Stimulated activated naive CD8-positive, alpha-beta T cell treated with anti-CD3 and anti-CD28 coated beads, Interleukin-15, Interleukin-2, amounts not matched to agents 100 ng/mL and 50 ng/mL, for 24 hours (primary cell): ENCODE data around the gene TNIK.
"Not testable (repeated sequence)": the region's sequence is repeated elsewhere in the genome, so short reads cannot be mapped to it uniquely, and the experiment has no call there.

Experiments used
- H3K27ac Mint-ChIP-seq: one replicate; pipeline ENCODE4 v1.8.0; 2021; ENCODE audit warnings: mild to moderate bottlenecking, mixed read lengths
- H3K27me3 Mint-ChIP-seq: one replicate; pipeline ENCODE4 v1.8.0; 2021; ENCODE audit warnings: mixed read lengths
- H3K36me3 Mint-ChIP-seq: one replicate; pipeline ENCODE4 v1.8.0; 2021; ENCODE audit warnings: low read depth, mixed read lengths
- H3K4me1 Mint-ChIP-seq: one replicate; pipeline ENCODE4 v1.8.0; 2021; ENCODE audit warnings: low read depth, mixed read lengths
- H3K4me3 Mint-ChIP-seq: one replicate; pipeline ENCODE4 v1.8.0; 2021; ENCODE audit warnings: mild to moderate bottlenecking, mixed read lengths
- H3K9me3 Mint-ChIP-seq: one replicate; pipeline ENCODE4 v1.8.0; 2021; ENCODE audit warnings: mixed read lengths

TNIK gene

GRCh38 chr3:171382347-171382746, 77.9 kb downstream of the TNIK start:
- peaks cover 37% of the 10 kb centered on the region for H3K4me1 Mint-ChIP-seq

GRCh38 chr3:171380711-171381425, 79.3 kb downstream of the TNIK start:
- Mint-ChIP-seq H3K27me3 (no peaks in the 10 kb centered on the region), H3K4me1 (peaks cover 34% of the 10 kb centered on the region), H3K4me3 (no peak overlapping the region), H3K27ac (no peak overlapping the region), H3K9me3 (no peaks in the 10 kb centered on the region), H3K36me3 (no peaks in the 10 kb centered on the region)

More at GRCh38 chr3:171382347-171382746, 77.9 kb downstream of the TNIK start:
- not testable (repeated sequence) for H3K4me3 Mint-ChIP-seq, H3K27ac Mint-ChIP-seq, H3K36me3 Mint-ChIP-seq, H3K9me3 Mint-ChIP-seq, H3K27me3 Mint-ChIP-seq

GRCh38 chr3:171379961-171380483, 80.2 kb downstream of the TNIK start:
- H3K9me3 Mint-ChIP-seq: no peaks in the 10 kb centered on the region
- no peaks in the 10 kb centered on the region for H3K36me3 Mint-ChIP-seq
- H3K4me1 Mint-ChIP-seq: peaks cover 30% of the 10 kb centered on the region
- no peak overlapping the region for H3K27ac Mint-ChIP-seq
- no peak overlapping the region for H3K4me3 Mint-ChIP-seq
- no peaks in the 10 kb centered on the region for H3K27me3 Mint-ChIP-seq

GRCh38 chr3:171379281-171379680, 80.9 kb downstream of the TNIK start:
- Mint-ChIP-seq H3K27ac (no peak overlapping the region), H3K27me3 (no peaks in the 10 kb centered on the region), H3K36me3 (no peaks in the 10 kb centered on the region), H3K9me3 (no peaks in the 10 kb centered on the region), H3K4me3 (no peak overlapping the region), H3K4me1 (peaks cover 23% of the 10 kb centered on the region)

- Mint-ChIP-seq H3K4me3 (no peak overlapping the region), H3K9me3 (no peaks in the 10 kb centered on the region), H3K27ac (no peak overlapping the region), H3K27me3 (no peaks in the 10 kb centered on the region), H3K4me1 (peaks cover 16% of the 10 kb centered on the region), H3K36me3 (no peaks in the 10 kb centered on the region)
These were observed 81.6 kb downstream of the TNIK start for GRCh38 chr3:171378586-171378985.

GRCh38 chr3:171377859-171378258, 82.3 kb downstream of the TNIK start:
- Mint-ChIP-seq H3K4me3 (no peak overlapping the region), H3K27ac (no peak overlapping the region), H3K27me3 (no peaks in the 10 kb centered on the region), H3K36me3 (no peaks in the 10 kb centered on the region), H3K4me1 (peaks cover 10% of the 10 kb centered on the region), H3K9me3 (no peaks in the 10 kb centered on the region)

GRCh38 chr3:171376596-171376947, 83.6 kb downstream of the TNIK start:
- Mint-ChIP-seq H3K36me3 (no peaks in the 10 kb centered on the region), H3K27ac (no peak overlapping the region), H3K27me3 (no peaks in the 10 kb centered on the region), H3K4me3 (no peak overlapping the region), H3K9me3 (no peaks in the 10 kb centered on the region), H3K4me1 (peaks cover 13% of the 10 kb centered on the region)

- H3K27me3 Mint-ChIP-seq: no peaks in the 10 kb centered on the region
- H3K27ac Mint-ChIP-seq: peak overlapping the region; percentile 2
- peaks cover 19% of the 10 kb centered on the region for H3K4me1 Mint-ChIP-seq
- no peaks in the 10 kb centered on the region for H3K36me3 Mint-ChIP-seq
- no peaks in the 10 kb centered on the region for H3K9me3 Mint-ChIP-seq
- no peak overlapping the region for H3K4me3 Mint-ChIP-seq
These were observed 84.3 kb downstream of the TNIK start for GRCh38 chr3:171375666-171376595.

- no peak overlapping the region for H3K4me3 Mint-ChIP-seq
- no peaks in the 10 kb centered on the region for H3K9me3 Mint-ChIP-seq
- H3K36me3 Mint-ChIP-seq: no peaks in the 10 kb centered on the region
- no peaks in the 10 kb centered on the region for H3K27me3 Mint-ChIP-seq
- no peak overlapping the region for H3K27ac Mint-ChIP-seq
- peaks cover 17% of the 10 kb centered on the region for H3K4me1 Mint-ChIP-seq
These were observed 85.4 kb downstream of the TNIK start for GRCh38 chr3:171374661-171375285.

GRCh38 chr3:171374260-171374659, 85.9 kb downstream of the TNIK start:
- Mint-ChIP-seq H3K27ac (no peak overlapping the region), H3K4me3 (no peak overlapping the region), H3K9me3 (no peaks in the 10 kb centered on the region), H3K4me1 (peaks cover 17% of the 10 kb centered on the region), H3K36me3 (peaks cover 3% of the 10 kb centered on the region), H3K27me3 (no peaks in the 10 kb centered on the region)

- Mint-ChIP-seq H3K4me3 (no peak overlapping the region), H3K27me3 (no peaks in the 10 kb centered on the region), H3K9me3 (no peaks in the 10 kb centered on the region), H3K36me3 (peaks cover 9% of the 10 kb centered on the region), H3K4me1 (peaks cover 17% of the 10 kb centered on the region), H3K27ac (no peak overlapping the region)
These were observed 86.5 kb downstream of the TNIK start for GRCh38 chr3:171373711-171374110.

- H3K27me3 Mint-ChIP-seq: no peaks in the 10 kb centered on the region
- no peaks in the 10 kb centered on the region for H3K9me3 Mint-ChIP-seq
- peaks cover 13% of the 10 kb centered on the region for H3K36me3 Mint-ChIP-seq
- H3K4me1 Mint-ChIP-seq: peaks cover 17% of the 10 kb centered on the region
- H3K4me3 Mint-ChIP-seq: no peak overlapping the region
- H3K27ac Mint-ChIP-seq: no peak overlapping the region
These were observed 87.5 kb downstream of the TNIK start for GRCh38 chr3:171372694-171373093.

GRCh38 chr3:171371354-171371753, 88.9 kb downstream of the TNIK start:
- H3K27me3 Mint-ChIP-seq: no peaks in the 10 kb centered on the region
- H3K36me3 Mint-ChIP-seq: peaks cover 14% of the 10 kb centered on the region
- H3K4me3 Mint-ChIP-seq: no peak overlapping the region
- H3K9me3 Mint-ChIP-seq: no peaks in the 10 kb centered on the region
- no peak overlapping the region for H3K27ac Mint-ChIP-seq
- H3K4me1 Mint-ChIP-seq: peaks cover 17% of the 10 kb centered on the region

- Mint-ChIP-seq H3K9me3 (no peaks in the 10 kb centered on the region), H3K4me3 (no peak overlapping the region), H3K4me1 (peaks cover 27% of the 10 kb centered on the region), H3K27ac (no peak overlapping the region), H3K36me3 (peaks cover 14% of the 10 kb centered on the region), H3K27me3 (no peaks in the 10 kb centered on the region)
These were observed 91.0 kb downstream of the TNIK start for GRCh38 chr3:171369156-171369555.

- Mint-ChIP-seq H3K36me3 (peaks cover 14% of the 10 kb centered on the region), H3K4me1 (peaks cover 28% of the 10 kb centered on the region)
- H3K4me3 Mint-ChIP-seq, H3K27me3 Mint-ChIP-seq, H3K9me3 Mint-ChIP-seq, H3K27ac Mint-ChIP-seq: not testable (repeated sequence)
These were observed 93.5 kb downstream of the TNIK start for GRCh38 chr3:171366738-171367137.
